ENCODE data around the gene ADGRL3.
"Not testable (repeated sequence)": the region's sequence is repeated elsewhere in the genome, so short reads cannot be mapped to it uniquely, and the experiment has no call there.

ADGRL3 gene

DNA sequence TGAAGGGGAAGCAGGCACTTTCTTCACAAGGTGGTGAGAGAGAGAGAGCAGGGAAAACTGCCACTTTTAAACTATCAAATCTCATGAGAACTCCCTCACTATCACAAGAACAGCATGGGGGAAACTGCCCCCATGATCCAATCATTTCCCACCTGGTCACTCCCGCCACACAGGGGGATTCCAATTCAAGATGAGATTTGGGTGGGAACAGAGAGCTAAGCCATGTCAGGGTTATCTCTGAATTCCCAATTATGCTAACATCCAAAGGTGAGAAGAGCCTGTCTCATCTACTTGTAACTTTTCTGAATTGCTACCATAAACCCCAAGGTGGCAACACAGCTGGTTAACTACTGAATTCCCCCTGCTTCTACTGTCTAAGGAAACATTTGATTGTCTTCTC lies 758.5 kb downstream of the ADGRL3 start:
- Histone ChIP-seq H3K4me3 (ENCODE audit: low read length) (no peak overlapping the region), H3K79me2 (ENCODE audit: low read length) (no peaks in the 10 kb centered on the region), H3K27me3 (ENCODE audit: low read depth, low read length) (no peaks in the 10 kb centered on the region), H3K9ac (ENCODE audit: low read length) (no peak overlapping the region), H3K4me2 (ENCODE audit: low read length) (no peak overlapping the region), H3K36me3 (replicated peaks; ENCODE audit: low read depth, low read length) (no peaks in the 10 kb centered on the region), H2AFZ (ENCODE audit: low read depth, low read length) (no peak overlapping the region), H3K9me3 (ENCODE audit: insufficient read depth, low read length) (no peaks in the 10 kb centered on the region), H3K4me1 (ENCODE audit: low read length) (no peaks in the 10 kb centered on the region), H3K27ac (ENCODE audit: low read length) (no peak overlapping the region), H4K20me1 (ENCODE audit: insufficient read depth, low read length) (no peaks in the 10 kb centered on the region)
- TF ChIP-seq CTCF (IDR thresholded peaks at IDR 0.05; ENCODE audit: low read depth, low read length): no peak
- TF ChIP-seq EZH2phosphoT487 (IDR thresholded peaks at IDR 0.05; ENCODE audit: low read depth): no peak

- TF ChIP-seq CTCF (IDR thresholded peaks at IDR 0.05; ENCODE audit: low read depth, low read length) (no peak), EZH2phosphoT487 (IDR thresholded peaks at IDR 0.05; ENCODE audit: low read depth) (no peak)
- no peaks in the 10 kb centered on the region for H3K79me2 ChIP-seq (ENCODE audit: low read length)
- H3K4me2 ChIP-seq (ENCODE audit: low read length): no peak overlapping the region
- no peak overlapping the region for H3K9ac ChIP-seq (ENCODE audit: low read length)
- H3K4me1 ChIP-seq (ENCODE audit: low read length): no peaks in the 10 kb centered on the region
- no peaks in the 10 kb centered on the region for H4K20me1 ChIP-seq (ENCODE audit: insufficient read depth, low read length)
- no peaks in the 10 kb centered on the region for H3K36me3 ChIP-seq (replicated peaks; ENCODE audit: low read depth, low read length)
- H3K27me3 ChIP-seq (ENCODE audit: low read depth, low read length): no peaks in the 10 kb centered on the region
- H3K4me3 ChIP-seq (ENCODE audit: low read length): no peak overlapping the region
- no peaks in the 10 kb centered on the region for H3K9me3 ChIP-seq (ENCODE audit: insufficient read depth, low read length)
- no peak overlapping the region for H2AFZ ChIP-seq (ENCODE audit: low read depth, low read length)
- H3K27ac ChIP-seq (ENCODE audit: low read length): no peak overlapping the region
These were observed 759.0 kb downstream of the ADGRL3 start for GRCh38 chr4:61959087-61959486.

DNA sequence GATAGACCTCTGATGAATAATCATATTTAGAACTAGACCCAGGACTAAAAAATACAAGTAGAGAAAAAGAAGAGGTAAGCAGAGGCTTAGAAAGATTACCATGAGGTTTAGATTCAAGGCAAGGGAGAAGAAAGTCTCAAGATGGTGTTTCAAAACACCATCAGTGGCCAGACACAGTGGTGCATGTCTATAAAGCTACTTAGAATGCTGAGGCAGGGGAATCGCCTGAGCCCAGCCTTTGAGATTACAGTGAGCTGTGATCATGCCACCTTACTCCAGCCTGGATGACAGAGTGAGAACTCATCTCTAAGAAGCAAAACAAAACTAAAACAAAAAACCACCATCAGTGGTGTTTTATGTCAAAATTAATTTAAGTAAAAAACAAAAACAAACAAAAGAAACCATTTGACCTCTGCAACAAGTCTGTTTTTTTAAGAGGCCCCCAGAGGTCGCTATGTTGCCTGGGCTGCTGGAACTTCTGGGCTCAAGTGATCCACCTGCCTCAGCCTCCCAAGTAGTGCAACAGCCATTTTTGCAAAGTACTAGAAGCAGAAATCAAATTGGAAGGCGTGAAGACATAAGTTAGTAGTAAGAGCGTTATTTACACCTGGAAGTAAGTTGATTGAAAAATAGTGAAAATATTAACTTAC lies 784.3 kb downstream of the ADGRL3 start:
- Histone ChIP-seq H3K9me3 (ENCODE audit: insufficient read depth, low read length) (no peaks in the 10 kb centered on the region), H4K20me1 (ENCODE audit: insufficient read depth, low read length) (no peaks in the 10 kb centered on the region), H3K4me2 (ENCODE audit: low read length) (no peak overlapping the region), H3K36me3 (replicated peaks; ENCODE audit: low read depth, low read length) (no peaks in the 10 kb centered on the region), H2AFZ (ENCODE audit: low read depth, low read length) (no peak overlapping the region), H3K9ac (ENCODE audit: low read length) (no peak overlapping the region), H3K27me3 (ENCODE audit: low read depth, low read length) (no peaks in the 10 kb centered on the region), H3K4me1 (ENCODE audit: low read length) (no peaks in the 10 kb centered on the region), H3K27ac (ENCODE audit: low read length) (no peak overlapping the region), H3K4me3 (ENCODE audit: low read length) (no peak overlapping the region), H3K79me2 (ENCODE audit: low read length) (no peaks in the 10 kb centered on the region)
- no peak for TF ChIP-seq EZH2phosphoT487 (IDR thresholded peaks at IDR 0.05; ENCODE audit: low read depth)
- TF ChIP-seq CTCF (IDR thresholded peaks at IDR 0.05; ENCODE audit: low read depth, low read length): peak; percentile 22

GRCh38 chr4:61985426-61985825 lies 785.3 kb downstream of the ADGRL3 start:
- TF ChIP-seq EZH2phosphoT487 (IDR thresholded peaks at IDR 0.05; ENCODE audit: low read depth): no peak
- no peak for TF ChIP-seq CTCF (IDR thresholded peaks at IDR 0.05; ENCODE audit: low read depth, low read length)
- no peaks in the 10 kb centered on the region for H3K36me3 ChIP-seq (replicated peaks; ENCODE audit: low read depth, low read length)
- no peak overlapping the region for H3K4me2 ChIP-seq (ENCODE audit: low read length)
- no peaks in the 10 kb centered on the region for H3K4me1 ChIP-seq (ENCODE audit: low read length)
- H3K79me2 ChIP-seq (ENCODE audit: low read length): no peaks in the 10 kb centered on the region
- no peak overlapping the region for H3K9ac ChIP-seq (ENCODE audit: low read length)
- H3K27me3 ChIP-seq (ENCODE audit: low read depth, low read length): no peaks in the 10 kb centered on the region
- no peak overlapping the region for H3K27ac ChIP-seq (ENCODE audit: low read length)
- H3K4me3 ChIP-seq (ENCODE audit: low read length): no peak overlapping the region
- no peaks in the 10 kb centered on the region for H3K9me3 ChIP-seq (ENCODE audit: insufficient read depth, low read length)
- H4K20me1 ChIP-seq (ENCODE audit: insufficient read depth, low read length): no peaks in the 10 kb centered on the region
- H2AFZ ChIP-seq (ENCODE audit: low read depth, low read length): no peak overlapping the region

GRCh38 chr4:61986929-61987328 lies 786.8 kb downstream of the ADGRL3 start:
- not testable (repeated sequence) for H3K36me3 ChIP-seq (replicated peaks; ENCODE audit: low read depth, low read length); H3K27me3 ChIP-seq (ENCODE audit: low read depth, low read length); H3K9me3 ChIP-seq (ENCODE audit: insufficient read depth, low read length); H3K4me2 ChIP-seq (ENCODE audit: low read length); H3K79me2 ChIP-seq (ENCODE audit: low read length); H3K9ac ChIP-seq (ENCODE audit: low read length); H2AFZ ChIP-seq (ENCODE audit: low read depth, low read length); H4K20me1 ChIP-seq (ENCODE audit: insufficient read depth, low read length); H3K4me3 ChIP-seq (ENCODE audit: low read length); H3K27ac ChIP-seq (ENCODE audit: low read length); H3K4me1 ChIP-seq (ENCODE audit: low read length)

Measured in OCI-LY3 (cell line).